CD1c-positive myeloid dendritic cell (primary cell): ENCODE measurements around the gene ADTRP.

Experiments
- DNase-seq: peaks from one replicate; pipeline ENCODE4 v3.0.0-alpha.2; 2016; ENCODE audit errors: extremely low spot score

ADTRP gene

DNA sequence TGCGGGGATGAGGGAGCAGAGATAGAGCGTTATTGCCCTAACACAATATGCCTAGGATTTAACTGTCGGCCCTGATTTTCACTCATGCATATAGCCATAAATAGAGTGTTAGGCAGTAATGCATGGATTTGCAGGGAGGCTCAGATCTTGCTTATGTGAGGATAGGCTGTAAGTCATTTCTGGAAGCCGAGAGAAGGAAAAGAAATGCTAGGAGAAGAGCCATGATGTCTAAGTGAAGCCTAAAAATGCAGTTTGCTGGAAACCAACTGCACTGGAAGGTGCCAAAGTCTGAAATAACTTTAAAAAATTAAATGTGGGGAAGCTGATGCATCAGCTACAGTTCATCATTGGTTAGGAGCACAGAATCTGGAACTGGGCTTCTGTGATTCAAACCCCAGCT is 54.3 kb downstream of the ADTRP start:
- no peak for DNase-seq

DNA sequence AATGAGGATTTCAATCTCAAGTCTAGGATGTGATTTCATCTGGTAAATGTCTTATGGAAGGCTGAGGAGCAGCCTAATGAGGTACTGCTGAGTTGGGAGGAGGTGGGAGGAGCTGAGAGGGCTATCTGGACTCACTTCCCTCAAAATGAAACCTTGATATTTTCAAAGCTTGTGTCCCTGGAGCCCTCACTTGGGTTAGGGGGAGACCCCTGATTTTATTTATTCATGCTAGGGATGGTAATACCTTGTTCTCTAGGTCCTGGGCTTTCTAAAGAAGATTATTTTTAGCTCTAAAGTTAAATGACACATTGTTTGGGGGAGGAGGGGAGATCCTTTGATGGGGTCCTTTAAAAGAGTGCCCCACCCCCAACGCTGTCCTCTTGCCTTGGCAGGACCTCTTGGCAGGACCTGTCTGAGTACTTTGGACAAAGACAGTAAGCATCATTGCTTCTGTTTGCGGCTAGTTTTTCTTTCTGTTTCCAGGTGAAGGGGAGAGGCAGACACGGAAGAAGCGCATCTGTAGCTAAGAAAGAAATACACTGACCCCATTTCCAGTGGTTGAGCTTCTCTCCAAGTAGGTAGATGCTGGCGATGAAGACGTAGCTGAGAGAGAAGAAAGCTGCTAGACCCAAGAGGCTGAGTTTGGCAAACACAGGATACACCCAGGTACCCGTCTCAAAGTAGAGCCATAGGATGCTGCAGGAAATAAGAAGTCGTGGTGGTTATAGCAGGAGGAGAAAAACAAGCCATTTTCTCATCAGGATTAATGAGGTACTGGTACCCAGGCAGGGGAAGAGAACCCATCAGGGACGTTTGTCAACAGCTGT is 55.6 kb downstream of the ADTRP start:
- peak; percentile 22 for DNase-seq

- no peak for DNase-seq
Observed at GRCh38 chr6:11722220-11722619, 56.4 kb downstream of the ADTRP start.

DNA sequence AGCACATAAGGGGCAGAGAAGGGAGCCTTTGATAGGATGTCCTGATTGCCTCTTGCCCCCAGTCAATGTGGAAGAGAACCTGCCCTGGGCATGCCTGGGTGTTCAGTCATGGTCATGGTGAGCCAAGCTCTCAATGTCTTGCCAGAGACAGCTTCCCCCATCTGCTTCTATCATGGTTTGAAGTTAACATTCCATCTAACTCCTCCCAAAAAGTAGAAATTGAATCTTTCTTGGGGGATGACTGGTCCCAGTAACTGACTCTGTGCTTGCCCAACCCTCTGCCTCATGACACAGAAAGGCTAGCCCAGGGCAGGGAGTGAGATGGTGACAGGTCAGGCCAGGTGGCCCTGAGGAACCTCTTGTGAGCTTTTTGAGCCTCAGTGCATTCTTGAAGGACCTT is 60.1 kb downstream of the ADTRP start:
- DNase-seq = no peak

DNA sequence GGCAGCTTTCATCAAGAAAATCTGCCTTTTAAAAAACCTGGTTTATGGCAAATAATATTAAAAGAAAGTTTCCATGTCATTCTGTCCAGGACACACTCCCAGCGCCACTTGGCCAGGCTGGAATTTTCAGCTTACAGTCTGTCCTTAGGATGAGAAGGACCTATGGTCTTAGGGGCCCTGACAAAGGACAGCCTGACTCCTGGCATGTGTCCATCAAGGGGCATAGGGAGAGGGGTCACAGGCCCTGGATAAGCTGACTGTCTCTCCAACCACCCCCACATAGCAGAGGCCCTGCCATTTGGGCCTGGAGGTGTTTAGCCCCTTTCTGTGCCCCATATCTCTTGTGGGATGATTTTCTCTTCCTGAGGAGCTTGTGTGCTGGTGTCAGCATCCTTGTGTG is 60.6 kb downstream of the ADTRP start:
- DNase-seq = no peak

- DNase-seq = no peak
Observed at GRCh38 chr6:11714798-11715285, 63.8 kb downstream of the ADTRP start.

DNA sequence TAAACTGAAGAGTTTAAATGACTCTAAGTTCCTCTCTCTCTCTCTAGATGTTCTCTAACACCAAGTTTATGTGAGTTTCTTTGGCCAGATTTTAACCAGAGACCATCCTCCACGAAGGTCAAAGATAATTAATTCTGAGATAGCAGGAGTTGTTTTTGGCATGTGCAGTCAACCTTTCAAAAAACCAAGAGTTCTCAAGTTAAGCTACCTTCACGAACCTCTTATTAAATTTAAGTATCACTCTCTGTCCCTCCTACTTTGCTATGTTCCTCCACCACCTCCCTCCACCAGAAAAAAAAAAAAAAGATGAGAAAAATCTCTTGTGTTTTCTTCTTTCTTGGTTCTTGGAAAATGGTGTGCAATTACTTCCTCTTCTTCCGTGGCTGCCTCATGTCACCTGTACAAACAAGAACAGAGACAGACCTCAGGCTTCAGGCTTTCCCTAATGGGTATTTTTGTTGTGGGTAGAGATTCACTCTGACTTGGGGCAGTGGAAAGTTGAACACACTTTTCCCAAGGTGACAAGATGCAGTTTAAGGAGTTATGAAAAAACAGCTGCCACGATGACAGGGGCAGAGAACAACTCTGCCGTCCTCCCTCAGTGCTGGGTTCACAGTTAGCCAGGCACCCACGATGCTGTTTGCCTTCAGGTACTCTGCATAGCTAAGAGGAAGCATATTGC is 64.3 kb downstream of the ADTRP start:
- no peak for DNase-seq

DNA sequence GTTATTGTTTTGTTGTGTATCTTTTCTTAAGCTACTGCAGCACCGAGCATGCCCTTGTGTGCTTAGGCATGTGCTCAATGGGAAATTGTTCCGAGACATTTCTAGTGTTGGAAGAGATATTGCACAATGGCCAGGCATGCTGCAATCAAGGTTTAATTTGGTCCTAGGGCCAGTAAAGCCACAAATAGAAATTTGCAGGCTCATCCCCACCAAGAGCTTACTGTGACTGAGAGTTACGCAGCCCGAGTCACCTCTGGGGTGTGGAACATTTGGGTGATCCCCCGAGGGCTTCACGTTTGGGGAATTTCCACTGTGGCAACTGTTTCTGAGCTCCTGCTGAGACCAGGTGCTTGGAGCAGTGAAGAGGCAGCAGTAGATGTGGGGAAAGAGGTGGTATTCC is 65.8 kb downstream of the ADTRP start:
- peak; percentile 67 for DNase-seq

- peak; percentile 74 for DNase-seq
Observed at GRCh38 chr6:11711984-11712711, 66.5 kb downstream of the ADTRP start.

GRCh38 chr6:11711003-11711983 is 67.3 kb downstream of the ADTRP start:
- peak; percentile 71 for DNase-seq

- no peak for DNase-seq
Observed at GRCh38 chr6:11710311-11710761, 68.3 kb downstream of the ADTRP start.

DNA sequence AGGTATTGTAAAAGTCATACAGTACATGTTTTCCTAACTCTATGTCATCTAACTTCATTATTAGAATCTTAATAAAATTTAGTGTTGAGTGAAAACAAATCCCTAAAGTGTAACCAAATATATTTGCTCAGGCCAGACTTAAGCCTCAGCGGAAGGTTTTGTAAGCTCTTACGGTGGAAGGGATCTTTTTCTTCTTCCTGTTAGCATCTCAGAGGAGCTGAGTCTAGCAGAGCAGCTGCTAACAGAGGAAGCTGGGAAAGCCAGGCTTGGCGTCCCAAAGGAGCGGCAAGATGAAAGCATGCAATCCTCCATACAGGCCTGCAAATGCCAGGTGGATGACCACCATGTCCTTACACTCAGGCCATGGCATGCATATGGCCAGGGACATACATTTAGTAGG is 72.4 kb downstream of the ADTRP start:
- no peak for DNase-seq

DNA sequence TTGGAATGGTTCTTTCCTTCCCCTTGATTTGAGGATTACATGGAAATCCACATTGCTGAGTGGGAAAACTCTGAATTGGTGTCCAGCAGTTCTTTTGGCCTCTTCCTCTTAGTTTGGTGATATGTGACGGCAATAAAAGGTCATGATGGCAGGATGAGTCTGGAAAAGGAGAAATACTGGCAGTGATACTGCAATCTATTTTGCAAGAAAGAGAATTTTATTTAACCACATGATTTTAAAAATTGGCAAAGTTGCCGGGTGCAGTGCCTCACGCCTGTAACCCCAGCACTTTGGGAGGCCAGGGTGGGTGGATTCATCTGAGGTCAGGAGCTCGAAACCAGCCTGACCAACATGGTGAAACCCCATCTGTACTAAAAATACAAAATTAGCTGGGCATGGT is 73.1 kb downstream of the ADTRP start:
- DNase-seq = peak; percentile 4

GRCh38 chr6:11705069-11705468 is 73.5 kb downstream of the ADTRP start:
- no peak for DNase-seq

DNA sequence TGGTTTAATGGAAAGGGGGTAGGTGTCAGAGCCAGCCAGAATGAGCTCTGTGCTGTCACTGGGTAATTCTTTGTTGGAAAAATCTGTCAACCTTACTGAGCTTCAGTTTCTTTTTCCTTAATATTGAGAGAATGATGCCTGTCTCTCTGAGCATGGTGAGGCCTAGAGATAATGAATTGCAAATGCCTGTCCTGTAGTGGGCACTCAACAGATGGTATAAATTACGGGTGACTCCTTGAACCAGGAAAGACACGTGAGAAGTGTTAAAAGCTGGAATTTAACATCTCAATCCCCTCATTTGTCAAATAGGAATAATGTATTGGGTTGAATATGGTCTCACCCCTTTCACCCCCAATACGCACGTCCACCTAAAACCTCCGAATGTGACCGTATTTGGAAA is 74.9 kb downstream of the ADTRP start:
- DNase-seq = no peak

- DNase-seq = no peak
Observed at GRCh38 chr6:11702500-11703130, 76.0 kb downstream of the ADTRP start.

- DNase-seq = peak; percentile 18
Observed at GRCh38 chr6:11702089-11702488, 76.5 kb downstream of the ADTRP start.

- DNase-seq = no peak
Observed at GRCh38 chr6:11701573-11701972, 77.0 kb downstream of the ADTRP start.

GRCh38 chr6:11700118-11700718 is 78.4 kb downstream of the ADTRP start:
- DNase-seq = peak; percentile 72

DNA sequence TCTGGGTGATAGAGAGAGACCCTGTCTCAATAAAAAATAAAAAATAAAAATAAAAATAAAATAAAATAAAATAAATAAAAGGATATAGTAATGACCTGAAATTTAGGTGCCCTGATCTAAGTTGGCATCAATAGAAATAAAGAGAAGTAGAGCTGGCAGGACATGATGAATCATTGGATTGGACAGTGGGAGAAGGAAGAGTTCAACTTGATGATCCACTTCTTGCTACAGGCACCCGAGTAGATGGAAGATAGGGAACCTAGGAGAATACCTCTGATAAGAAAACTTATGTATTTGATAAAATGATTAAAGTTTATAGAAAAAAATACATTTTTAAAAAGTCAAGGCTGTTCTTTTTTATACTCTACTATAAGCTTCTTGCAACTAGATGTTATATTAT is 79.0 kb downstream of the ADTRP start:
- peak; percentile 16 for DNase-seq
